KMS-11 (cell line): ENCODE measurements around the gene FAM168A.
A peak's percentile ranks its signal among the peaks of the same experiment; 100 is the strongest.

ENCODE experiments used
- H2AFZ ChIP-seq: fragments of 200-600 bp; sonication (generic); 2 replicates; pipeline ENCODE4 v1.6.1; 2016; ENCODE audit warnings: antibody characterized with exemption, mixed run types, low read depth
- H3K27ac ChIP-seq: fragments of 200-600 bp; sonication (generic); 2 replicates; pipeline ENCODE4 v1.6.1; 2016; ENCODE audit warnings: mild to moderate bottlenecking, mixed run types
- H3K27me3 ChIP-seq: fragments of 200-600 bp; sonication (generic); 2 replicates; pipeline ENCODE4 v1.6.1; 2017; ENCODE audit warnings: mild to moderate bottlenecking, low read depth, mixed run types, moderate library complexity; ENCODE audit not compliant: insufficient read depth
- H3K36me3 ChIP-seq: fragments of 200-600 bp; sonication (generic); 2 replicates; pipeline ENCODE4 v1.6.1; 2017; ENCODE audit warnings: mild to moderate bottlenecking, mixed run types; ENCODE audit not compliant: insufficient read depth
- H3K4me1 ChIP-seq: fragments of 200-600 bp; sonication (generic); 2 replicates; pipeline ENCODE4 v1.6.1; 2016; ENCODE audit warnings: mild to moderate bottlenecking, low read depth, mixed run types; ENCODE audit not compliant: poor library complexity, severe bottlenecking
- H3K4me2 ChIP-seq: fragments of 200-600 bp; sonication (generic); 2 replicates; pipeline ENCODE4 v1.7.0; 2016; ENCODE audit warnings: mild to moderate bottlenecking, mixed run types
- H3K4me3 ChIP-seq: fragments of 200-600 bp; sonication (generic); IDR thresholded peaks from 2 replicates; pipeline ENCODE4 v1.6.1; 2017; ENCODE audit warnings: low read depth, low read length, mixed read lengths; ENCODE audit not compliant: insufficient read depth
- H3K79me2 ChIP-seq: fragments of 200-600 bp; sonication (generic); 2 replicates; pipeline ENCODE4 v1.6.1; 2016; ENCODE audit warnings: low read depth, mixed run types; ENCODE audit not compliant: insufficient read depth
- H3K9ac ChIP-seq: fragments of 200-600 bp; sonication (generic); 2 replicates; pipeline ENCODE4 v1.6.1; 2016; ENCODE audit warnings: mild to moderate bottlenecking, mixed run types
- H4K20me1 ChIP-seq: fragments of 200-600 bp; sonication (generic); 2 replicates; pipeline ENCODE4 v1.6.1; 2016; ENCODE audit warnings: mild to moderate bottlenecking, mixed run types; ENCODE audit not compliant: insufficient read depth
- TF ChIP-seq, protein P1 (sequence below): fragments of 200-600 bp; sonication (generic); conservative IDR thresholded peaks from 2 replicates; pipeline ENCODE4 v1.6.1; 2017; ENCODE audit warnings: low read depth, mild to moderate bottlenecking, antibody characterized with exemption, low read length, moderate library complexity, mixed read lengths

The FAM168A gene

GRCh38 chr11:73537969-73538368, 59.9 kb downstream of the FAM168A start:
- H3K36me3 ChIP-seq, result no peaks in the 10 kb centered on the region
- peaks cover 11% of the 10 kb centered on the region for H3K4me1 ChIP-seq
- H3K27me3 ChIP-seq, result no peaks in the 10 kb centered on the region
- H4K20me1 ChIP-seq, result no peaks in the 10 kb centered on the region
- no peak overlapping the region for H3K4me3 ChIP-seq
- H3K9ac ChIP-seq, result no peak overlapping the region
- no peaks in the 10 kb centered on the region for H3K79me2 ChIP-seq
- H3K27ac ChIP-seq, result peak overlapping the region; percentile 7; the same call in 1 of the 2 replicates
- TF ChIP-seq, protein P1, sequence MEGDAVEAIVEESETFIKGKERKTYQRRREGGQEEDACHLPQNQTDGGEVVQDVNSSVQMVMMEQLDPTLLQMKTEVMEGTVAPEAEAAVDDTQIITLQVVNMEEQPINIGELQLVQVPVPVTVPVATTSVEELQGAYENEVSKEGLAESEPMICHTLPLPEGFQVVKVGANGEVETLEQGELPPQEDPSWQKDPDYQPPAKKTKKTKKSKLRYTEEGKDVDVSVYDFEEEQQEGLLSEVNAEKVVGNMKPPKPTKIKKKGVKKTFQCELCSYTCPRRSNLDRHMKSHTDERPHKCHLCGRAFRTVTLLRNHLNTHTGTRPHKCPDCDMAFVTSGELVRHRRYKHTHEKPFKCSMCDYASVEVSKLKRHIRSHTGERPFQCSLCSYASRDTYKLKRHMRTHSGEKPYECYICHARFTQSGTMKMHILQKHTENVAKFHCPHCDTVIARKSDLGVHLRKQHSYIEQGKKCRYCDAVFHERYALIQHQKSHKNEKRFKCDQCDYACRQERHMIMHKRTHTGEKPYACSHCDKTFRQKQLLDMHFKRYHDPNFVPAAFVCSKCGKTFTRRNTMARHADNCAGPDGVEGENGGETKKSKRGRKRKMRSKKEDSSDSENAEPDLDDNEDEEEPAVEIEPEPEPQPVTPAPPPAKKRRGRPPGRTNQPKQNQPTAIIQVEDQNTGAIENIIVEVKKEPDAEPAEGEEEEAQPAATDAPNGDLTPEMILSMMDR, result no peak
- H2AFZ ChIP-seq, result no peak overlapping the region
- H3K4me2 ChIP-seq, result peak overlapping the region; percentile 5; the same call in 1 of the 2 replicates

GRCh38 chr11:73536961-73537360, 61.0 kb downstream of the FAM168A start:
- Histone ChIP-seq H3K79me2 (no peaks in the 10 kb centered on the region), H3K4me1 (peaks cover 11% of the 10 kb centered on the region), H3K9ac (no peak overlapping the region), H3K4me2 (no peak overlapping the region), H4K20me1 (no peaks in the 10 kb centered on the region), H3K27ac (no peak overlapping the region), H2AFZ (no peak overlapping the region), H3K36me3 (no peaks in the 10 kb centered on the region), H3K27me3 (no peaks in the 10 kb centered on the region), H3K4me3 (no peak overlapping the region)
- TF ChIP-seq, protein P1, result no peak

DNA sequence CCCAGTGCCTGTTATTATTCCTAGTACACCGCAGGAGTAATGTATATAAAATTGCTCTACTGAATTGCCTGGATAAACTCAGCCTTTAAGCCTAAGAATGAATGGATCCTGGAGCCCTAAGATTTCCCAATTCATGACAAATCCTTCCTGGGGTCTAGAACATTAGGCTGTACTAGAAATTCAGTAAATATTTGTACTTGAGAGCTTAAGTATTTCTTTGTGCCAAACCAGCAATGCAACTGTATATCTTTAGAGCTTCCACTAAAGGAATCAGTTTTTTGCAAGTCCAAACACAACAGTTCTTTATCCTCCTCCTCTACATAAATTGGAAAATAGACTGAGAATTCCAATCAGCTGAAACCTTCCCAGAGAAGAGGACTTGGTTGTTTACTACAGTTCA, 65.6 kb downstream of the FAM168A start:
- TF ChIP-seq, protein P1, result no peak
- H3K27me3 ChIP-seq, result no peaks in the 10 kb centered on the region
- no peak overlapping the region for H3K9ac ChIP-seq
- no peaks in the 10 kb centered on the region for H3K36me3 ChIP-seq
- no peaks in the 10 kb centered on the region for H4K20me1 ChIP-seq
- no peak overlapping the region for H3K4me2 ChIP-seq
- H2AFZ ChIP-seq, result no peak overlapping the region
- H3K27ac ChIP-seq, result no peak overlapping the region
- no peak overlapping the region for H3K4me3 ChIP-seq
- H3K4me1 ChIP-seq, result no peaks in the 10 kb centered on the region
- no peaks in the 10 kb centered on the region for H3K79me2 ChIP-seq

DNA sequence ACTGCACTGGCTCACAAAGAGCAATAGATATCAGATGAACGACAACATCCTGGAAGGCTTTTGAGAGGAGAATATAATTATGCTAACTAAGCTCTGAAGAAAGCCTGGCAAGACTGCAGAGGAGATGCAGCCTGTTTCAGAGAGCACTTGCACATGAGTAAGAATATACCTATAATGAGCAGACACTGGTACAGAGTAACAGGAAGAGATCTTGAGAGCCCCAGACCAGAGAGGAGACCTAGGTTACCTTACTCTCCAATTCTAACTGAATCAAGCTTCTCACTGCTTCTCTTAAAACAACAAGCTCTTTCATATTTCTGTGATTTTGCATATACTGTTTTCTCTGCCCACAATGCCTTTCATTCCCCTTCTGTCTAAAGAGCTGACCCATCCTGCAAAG, 66.5 kb downstream of the FAM168A start:
- no peak overlapping the region for H3K4me2 ChIP-seq

More for the DNA sequence above, 66.5 kb downstream of the FAM168A start:
- no peaks in the 10 kb centered on the region for H4K20me1 ChIP-seq
- no peak overlapping the region for H2AFZ ChIP-seq
- H3K4me3 ChIP-seq, result no peak overlapping the region
- TF ChIP-seq, protein P1, result no peak
- H3K27me3 ChIP-seq, result no peaks in the 10 kb centered on the region
- no peak overlapping the region for H3K27ac ChIP-seq
- no peak overlapping the region for H3K9ac ChIP-seq
- H3K4me1 ChIP-seq, result no peaks in the 10 kb centered on the region
- no peaks in the 10 kb centered on the region for H3K79me2 ChIP-seq
- H3K36me3 ChIP-seq, result no peaks in the 10 kb centered on the region
